Stimulated activated naive CD8-positive, alpha-beta T cell treated with anti-CD3 and anti-CD28 coated beads, Interleukin-15, Interleukin-2, amounts not matched to agents 100 U/mL and 50 U/mL, for 24 hours (primary cell): ENCODE data around the gene SMARCD1.
"Not testable (repeated sequence)": the region's sequence is repeated elsewhere in the genome, so short reads cannot be mapped to it uniquely, and the experiment has no call there.

ENCODE experiments used
- ATAC-seq: fragments of 150-1000 bp; cut with Tn5 transposase; one replicate; pipeline ENCODE4 v1.10.0; 2021
- DNase-seq: peaks from one replicate; pipeline ENCODE4 v3.0.0; 2021

The SMARCD1 gene

GRCh38 chr12:50145439-50145838 is 60.3 kb downstream of the SMARCD1 start:
- ATAC-seq (no peak), DNase-seq (no peak)

- DNase-seq (no peak), ATAC-seq (no peak)
Observed at GRCh38 chr12:50147281-50147680, 62.1 kb downstream of the SMARCD1 start.

- DNase-seq = not testable (repeated sequence)
Observed at GRCh38 chr12:50148011-50148410, 62.9 kb downstream of the SMARCD1 start.

GRCh38 chr12:50149311-50149710 is 64.2 kb downstream of the SMARCD1 start:
- DNase-seq = no peak
- ATAC-seq = peak; percentile 32

More at GRCh38 chr12:50148011-50148410, 62.9 kb downstream of the SMARCD1 start:
- ATAC-seq = not testable (repeated sequence)
